Activated CD8-positive, alpha-beta memory T cell treated with anti-CD3 and anti-CD28 coated beads, Interleukin-2, amount 50 U/mL, for 1 hour (primary cell): ENCODE data around the gene ITGB7.

Experiments
- DNase-seq: peaks from one replicate; pipeline ENCODE4 v3.0.0-alpha.2; 2020; ENCODE audit errors: extremely low read depth

The ITGB7 gene

GRCh38 chr12:53147653-53148052, 59.4 kb downstream of the ITGB7 start:
- DNase-seq: no peak

DNA sequence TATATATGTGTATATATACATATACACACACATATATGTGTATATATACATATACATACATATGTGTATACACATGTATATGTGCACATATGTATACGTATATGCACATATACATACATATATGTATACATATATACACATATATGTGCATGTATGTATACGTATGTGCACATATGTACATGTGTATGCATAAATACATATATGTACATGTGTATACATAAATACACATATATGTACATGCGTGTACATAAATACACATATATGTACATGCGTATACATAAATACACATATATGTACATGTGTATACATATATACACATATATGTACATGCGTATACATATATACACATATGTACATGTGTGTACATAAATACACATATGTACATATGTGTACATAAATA, 59.9 kb downstream of the ITGB7 start:
- DNase-seq: no peak

DNA sequence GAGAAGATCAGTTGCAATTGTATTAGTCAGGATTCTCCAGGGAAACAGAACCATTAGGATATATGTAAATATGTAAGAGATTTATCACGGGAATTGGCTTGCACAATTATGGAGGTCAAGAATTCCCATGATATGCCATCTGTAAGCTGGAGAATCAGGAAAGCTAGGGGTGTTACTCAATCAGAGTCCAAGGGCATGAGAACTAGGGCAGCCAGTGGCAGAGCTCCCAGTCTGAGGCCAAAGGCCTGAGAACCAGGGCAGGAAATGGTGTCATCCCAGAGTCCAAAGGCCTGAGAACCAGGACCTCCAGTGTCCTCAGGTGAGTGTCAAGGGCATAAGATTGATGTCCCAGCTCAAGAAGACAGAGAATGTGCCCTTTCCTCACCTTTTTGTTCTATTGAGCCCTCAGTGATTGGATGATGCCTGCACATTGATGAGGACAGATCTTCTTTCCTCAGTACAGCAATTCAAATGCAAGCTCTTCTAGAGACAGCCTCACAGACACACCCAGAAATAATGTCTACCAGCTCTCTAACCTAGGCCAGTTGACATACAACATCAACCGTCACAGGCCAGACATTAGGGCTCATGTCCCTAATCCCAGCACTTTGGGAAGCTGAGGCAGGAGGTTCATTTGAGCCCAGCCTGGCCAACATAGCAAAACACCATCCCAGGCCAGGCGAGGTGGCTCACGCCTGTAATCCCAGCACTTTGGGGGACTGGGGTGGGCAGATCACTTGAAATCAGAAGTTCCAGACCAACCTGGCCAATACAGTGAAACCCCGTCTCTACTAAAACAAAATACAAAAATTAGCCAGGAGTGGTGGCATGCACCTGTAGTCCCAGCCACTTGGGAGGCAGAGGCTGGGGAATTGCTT, 61.4 kb downstream of the ITGB7 start:
- DNase-seq: no peak

- no peak for DNase-seq
Measured at GRCh38 chr12:53143355-53143754, 63.7 kb downstream of the ITGB7 start.
